Measurements from ENCODE around the gene SLC13A3. TPM values are rescaled to one million over a fixed set of nuclear protein-coding genes. Genes with fewer than 3 reads are reported as not detected.
"Not testable (repeated sequence)": the region's sequence is repeated elsewhere in the genome, so short reads cannot be mapped to it uniquely, and the experiment has no call there.

Gene SLC13A3
- polyA plus RNA-seq, 1 donor, result 3.1 TPM

DNA sequence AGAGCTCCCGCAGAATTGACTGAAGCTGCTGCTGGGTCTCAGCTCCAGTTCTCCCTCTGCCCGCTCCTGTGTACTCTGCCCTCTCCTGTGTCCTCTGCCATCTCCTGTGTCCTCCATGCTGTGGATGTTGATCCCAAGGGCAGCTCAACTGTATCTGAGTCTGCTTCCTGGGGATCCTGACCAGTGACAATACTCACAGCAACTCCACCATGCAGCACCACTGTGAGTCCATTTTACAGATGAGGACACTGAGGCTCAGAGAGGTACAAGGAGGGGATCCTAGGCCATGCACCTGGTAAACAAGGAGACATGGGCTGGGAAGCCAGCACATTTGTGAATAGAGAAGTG is 29.4 kb upstream of the SLC13A3 start:
- DNase-seq, result no peak

DNA sequence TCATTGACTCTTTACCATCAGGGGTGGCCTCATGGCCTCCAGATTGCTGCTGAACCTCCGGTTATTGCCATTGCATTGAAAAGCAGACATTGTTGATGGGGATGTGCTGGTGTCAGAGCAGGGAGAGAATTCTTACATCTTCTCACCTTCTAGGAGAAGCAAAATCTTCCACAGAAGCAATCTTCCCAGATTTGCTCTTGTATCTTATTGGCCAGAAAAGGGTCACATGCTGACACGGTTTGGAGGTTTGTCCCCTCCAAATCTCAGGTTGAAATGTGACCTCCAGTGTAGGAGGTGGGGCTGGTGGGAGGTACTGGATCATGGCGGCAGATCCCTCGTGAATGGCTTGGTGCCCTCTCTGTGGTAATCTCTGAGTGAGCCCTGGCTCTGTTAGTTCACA is 27.3 kb upstream of the SLC13A3 start:
- no peak for DNase-seq

DNA sequence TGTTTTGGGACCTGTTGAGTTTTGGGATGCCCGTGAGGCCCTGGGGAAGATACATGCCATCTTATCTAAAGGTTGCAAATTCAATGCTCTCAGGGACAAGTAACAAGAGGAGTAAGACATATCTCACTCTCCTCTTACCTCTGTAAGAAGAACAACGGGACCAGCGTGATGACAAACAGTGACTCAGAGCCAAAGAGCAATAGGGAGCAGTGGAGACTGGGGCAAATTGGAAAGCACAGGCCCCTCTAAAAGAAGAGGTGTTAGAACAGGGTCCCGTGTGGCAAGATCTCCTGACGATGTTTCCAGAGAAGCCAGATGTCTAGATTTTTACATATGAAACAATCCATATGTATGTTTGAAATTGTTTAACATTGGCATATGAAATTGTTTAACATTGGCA is 26.3 kb upstream of the SLC13A3 start:
- DNase-seq, result no peak

DNA sequence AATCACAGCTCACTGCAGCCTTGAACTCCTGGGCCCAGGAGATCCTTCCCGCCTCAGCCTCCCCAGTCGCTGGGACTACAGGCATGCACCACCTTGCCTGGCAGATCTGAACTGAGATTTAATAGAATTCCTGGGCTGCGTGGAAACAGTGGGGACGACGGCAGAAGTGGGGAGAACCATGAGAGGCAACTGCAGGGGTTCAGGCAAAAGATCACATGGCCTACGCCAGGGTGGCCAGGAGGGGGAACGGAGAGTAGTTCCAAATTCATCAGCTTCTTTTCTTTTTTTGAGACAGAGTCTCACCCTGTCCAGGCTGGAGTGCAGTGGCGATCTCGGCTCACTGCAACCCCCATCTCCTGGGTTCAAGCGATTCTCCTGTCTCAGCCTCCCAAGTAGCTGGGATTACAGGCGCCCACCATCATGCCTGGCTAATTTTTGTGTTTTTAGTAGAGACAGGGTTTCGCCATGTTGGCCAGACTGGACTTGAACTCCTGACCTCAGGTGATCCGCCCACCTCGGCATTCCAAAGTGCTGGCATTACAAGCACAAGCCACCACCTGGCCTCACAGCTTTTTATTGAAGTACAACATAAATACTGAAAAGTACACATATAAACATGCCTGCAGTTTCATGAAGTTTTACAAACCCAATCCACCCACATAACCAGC is 25.5 kb upstream of the SLC13A3 start:
- not testable (repeated sequence) for DNase-seq

DNA sequence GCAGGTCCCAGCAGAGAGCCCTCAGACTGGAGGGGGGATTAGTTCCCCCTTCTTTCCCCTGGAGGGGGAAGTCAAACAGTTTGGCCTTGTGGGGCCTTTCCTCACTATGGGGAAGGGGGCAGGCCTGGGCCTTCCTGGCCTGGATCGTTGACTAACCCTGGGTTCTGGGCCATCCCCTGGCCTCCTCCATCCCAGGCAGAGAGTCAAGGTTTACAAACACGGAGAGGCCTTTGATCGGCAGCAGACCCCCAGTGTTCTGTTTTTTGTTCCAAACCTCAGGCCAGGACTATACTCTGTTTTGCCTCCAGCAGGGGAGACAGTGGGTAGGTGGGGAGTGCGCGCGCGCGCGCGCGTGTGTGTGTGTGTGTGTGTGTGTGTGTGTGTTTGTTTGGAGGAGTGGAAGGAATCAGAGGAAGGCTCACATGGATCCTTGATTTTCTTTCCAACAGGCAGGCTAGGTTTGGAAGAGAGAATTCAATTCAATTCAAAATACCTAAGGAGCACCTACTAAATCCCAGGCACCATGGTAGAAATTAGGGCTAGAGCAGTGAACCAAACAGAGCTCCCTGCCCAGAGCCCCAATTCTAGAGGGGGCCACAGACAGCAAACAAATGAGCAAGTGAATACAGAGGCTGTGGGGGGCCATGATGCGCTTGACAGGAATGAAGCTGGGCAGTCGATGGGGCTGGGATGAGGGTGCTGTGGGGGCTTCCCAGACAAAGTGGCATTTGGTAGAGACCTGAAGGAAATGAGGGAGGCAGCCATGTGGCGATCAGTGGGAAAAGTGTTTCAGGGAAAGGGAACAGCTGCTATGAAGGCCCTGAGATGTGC is 23.2 kb upstream of the SLC13A3 start:
- no peak for DNase-seq

DNA sequence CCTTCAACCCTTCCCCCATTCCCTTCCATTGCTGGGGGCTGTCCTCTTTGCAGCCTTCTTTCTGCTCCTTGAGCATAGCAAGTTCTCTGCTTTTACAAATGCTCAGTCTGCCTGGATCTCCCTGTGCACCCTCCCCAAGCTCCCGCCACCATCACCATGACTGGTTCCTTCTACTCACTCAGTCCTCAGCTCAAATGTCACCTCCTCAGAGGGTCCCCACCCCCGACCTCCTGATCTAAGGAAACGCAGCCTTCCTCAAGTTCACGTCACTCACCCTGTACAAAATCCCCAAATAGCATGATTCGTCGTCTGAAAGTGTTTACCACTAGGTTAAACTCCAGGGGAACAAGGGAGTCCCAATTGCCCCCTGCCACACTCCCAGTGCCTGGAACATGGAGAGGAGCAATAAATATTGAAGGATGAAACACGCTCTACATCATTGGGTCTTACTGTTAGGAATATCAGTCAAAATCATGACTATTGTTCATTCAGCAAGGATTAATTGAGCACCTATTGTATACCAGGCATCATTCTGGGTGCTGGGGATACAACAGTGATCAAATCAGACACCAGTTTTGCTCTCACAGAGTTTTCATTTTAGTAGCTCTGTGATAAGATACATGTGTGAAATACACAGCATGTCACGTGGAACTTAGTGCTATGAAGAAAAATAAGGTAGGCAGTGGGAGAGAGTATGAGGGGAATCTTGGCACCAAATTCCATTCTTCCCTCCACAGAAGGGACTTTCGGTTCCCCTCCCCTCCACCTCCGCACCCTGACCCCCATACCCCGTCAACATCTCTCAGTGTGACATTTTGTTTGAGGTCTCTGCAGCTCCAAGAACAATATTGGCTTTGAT is 22.4 kb upstream of the SLC13A3 start:
- no peak for DNase-seq

DNA sequence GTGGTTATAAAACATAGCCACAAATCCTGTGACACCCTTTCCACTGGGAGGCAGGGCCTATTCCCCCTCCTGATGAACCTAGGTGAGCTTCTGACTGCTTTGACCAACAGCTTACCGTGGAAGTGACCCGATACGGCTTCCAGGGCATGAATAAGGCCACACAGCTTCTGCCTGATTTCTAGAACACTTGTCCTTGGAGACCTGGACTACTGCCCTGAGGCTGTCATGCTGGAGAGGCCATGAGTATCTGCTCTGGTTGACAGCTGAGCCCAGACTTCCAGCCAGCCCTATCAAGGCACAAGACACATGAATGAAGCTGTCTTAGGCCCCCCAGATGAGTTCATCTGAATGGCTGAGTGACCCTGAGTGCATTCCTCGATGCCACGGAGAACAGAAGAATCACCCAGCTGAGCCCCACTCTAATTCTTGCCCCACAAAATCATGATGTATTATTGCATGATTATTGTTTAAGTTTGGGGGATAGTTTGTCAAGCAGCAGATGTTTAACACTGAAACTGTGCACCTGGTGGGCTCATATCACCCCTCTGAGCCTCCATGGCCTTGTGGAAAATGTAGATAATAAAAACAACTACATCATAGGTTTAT is 21.4 kb upstream of the SLC13A3 start:
- DNase-seq, result no peak

DNA sequence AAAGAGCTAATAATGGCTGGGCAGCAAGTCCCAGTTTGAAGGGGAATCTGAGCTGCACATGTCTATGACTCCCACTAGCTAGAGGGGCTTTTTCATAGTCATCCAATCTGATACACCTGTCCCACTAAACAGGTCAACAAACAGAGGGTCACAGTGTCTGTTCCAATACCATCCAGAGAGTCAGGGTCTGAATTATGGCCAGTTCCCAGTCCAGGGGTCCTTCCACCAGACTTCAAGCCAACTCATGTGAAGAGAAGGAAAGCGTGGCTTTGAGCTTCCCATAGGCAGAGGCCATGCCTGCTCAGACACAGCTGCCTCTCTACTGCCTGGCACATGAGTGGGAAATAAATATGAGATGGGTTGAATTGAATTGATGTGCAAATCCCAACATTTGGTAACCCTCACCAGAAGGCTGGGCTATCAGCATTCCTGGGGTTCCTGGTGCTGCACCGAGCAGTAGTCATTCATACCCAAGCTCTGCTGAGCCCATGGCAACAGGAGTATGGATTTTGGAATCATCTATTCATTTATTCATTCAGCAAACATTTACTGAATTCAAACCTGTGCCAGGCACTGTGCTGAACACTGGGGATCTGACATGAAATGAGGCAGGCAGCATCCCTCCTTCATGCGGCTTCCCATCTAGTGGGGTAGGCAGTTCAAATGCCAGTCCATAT is 20.7 kb upstream of the SLC13A3 start:
- DNase-seq, result no peak

DNA sequence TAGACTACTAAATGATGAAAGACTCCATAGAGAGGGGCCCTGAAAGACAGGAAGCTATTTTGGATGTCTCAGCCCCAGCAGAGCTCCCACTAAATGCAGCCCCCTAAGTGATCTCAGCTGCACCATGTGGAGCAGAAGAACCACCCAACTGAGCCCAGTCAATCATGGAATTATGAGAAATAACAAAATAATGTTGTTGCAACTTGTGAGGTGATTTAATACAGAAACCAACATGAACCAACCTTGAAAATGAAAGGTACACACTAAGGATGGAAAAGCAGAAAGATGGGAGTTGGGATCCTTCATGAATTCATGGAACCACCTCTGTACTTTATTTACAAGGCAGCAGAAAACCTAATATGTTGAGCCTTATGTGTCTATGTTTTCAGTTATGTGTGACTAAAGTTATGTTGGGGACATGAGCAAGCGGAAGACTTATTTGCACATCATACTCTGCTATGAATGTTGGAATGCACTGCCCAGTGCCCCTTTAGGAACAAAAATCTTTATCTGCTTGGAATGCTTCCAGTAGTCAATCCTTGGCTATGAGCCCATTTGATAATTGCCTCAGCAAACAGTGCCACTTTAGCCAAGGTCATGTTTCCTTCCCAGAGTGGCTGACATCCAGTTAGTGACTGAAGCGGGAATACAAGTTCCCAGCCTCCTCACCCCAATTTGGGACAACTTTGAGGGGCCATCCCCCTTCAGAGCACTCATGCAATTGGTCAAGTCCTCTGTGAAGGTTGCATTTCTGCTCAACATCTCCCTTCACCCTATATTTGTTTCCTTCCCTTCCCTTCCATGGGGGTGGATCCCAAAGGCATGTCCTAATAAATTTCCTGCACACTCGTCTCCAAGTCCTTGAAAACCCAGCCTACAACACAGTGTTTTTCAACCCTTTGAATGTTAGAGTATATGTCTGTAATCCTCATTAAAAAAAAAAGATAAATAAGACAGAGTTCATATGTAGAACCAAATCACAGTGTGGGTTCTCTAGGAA is 19.6 kb upstream of the SLC13A3 start:
- no peak for DNase-seq

DNA sequence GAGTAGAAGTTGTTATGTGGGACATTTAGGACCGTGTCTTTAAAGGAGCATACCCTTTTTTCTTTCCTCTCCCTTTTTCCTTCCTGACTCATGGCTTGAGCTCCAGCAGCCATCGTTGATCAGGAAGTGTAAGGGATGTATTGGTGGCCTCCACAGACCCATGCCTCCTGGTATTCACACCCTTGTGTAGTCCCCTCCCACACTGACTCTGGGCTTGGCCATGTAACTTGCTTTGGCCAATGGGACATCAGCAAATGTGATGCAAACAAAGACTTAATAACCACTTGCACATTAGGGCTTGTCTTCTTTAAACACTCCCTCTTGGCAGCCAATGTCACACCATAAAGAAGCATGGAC is 18.9 kb upstream of the SLC13A3 start:
- no peak for DNase-seq

DNA sequence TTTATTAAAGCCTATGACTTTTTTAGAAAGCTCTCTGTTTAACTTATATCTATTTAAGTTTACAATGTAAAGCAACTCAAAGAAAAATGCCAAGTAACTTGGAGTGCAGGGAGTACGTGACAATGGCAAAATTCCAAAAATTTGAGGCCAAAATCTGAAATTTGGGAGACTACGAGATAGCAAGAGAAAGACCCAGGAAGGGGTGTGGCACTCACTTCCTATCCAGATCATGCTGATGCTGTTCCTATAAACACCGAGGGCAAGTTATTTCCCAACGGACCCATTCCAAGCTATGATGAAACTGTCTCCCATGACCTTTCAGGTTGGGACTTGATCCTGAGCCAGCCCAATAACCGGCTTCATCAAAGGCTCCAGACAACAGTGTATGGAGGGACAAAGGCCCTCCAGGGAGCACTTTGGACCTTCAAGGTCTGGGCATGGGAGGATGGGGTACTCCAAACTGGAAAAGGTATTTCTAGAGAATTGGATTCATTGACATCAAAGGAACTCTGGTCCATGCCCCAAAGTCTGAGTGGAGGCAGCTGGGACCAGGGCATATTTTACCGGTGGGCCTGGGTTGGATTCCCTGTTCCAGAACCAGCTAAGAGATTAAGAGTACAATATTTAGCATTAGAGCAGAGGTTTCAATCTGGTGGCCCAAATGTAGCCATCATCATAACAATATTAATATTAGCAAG is 15.7 kb upstream of the SLC13A3 start:
- no peak for DNase-seq

DNA sequence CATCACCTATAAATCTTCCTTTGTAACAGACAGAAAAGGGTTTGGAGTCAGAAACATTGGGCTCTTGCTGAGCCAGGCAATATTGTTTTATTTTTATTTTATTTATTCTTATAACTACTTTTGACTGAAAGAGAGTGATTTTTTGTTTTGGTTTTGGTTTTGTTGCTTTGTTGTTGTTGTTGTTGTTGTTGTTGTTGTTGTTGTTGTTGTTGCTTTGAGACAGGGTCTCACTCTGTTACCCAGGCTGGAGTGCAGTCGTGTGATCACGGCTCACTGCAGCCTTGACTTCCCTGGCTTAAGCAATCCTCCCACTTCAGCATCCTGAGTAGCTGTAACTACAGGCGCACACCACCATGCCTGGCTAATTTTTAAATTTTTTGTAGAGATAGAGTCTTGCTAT is 15.0 kb upstream of the SLC13A3 start:
- DNase-seq, result no peak

DNA sequence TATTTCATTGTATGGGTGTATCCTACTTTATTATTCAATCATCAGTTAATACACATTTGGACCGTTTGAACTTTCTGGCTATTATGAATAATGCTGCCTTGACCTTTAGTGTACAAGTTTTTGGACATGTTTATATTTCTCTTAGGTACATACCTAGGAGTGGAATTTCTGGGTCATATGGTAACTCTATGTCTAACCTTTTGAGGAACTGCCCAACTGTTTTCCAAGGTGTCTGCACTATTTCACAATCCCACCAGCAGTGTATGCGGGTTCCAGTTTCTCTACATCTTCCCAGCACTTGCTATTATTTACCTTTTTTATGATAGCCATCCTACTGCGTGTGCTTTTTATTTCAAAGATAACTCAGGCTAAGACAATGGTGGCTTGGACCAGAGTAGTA is 14.3 kb upstream of the SLC13A3 start:
- DNase-seq, result no peak

DNA sequence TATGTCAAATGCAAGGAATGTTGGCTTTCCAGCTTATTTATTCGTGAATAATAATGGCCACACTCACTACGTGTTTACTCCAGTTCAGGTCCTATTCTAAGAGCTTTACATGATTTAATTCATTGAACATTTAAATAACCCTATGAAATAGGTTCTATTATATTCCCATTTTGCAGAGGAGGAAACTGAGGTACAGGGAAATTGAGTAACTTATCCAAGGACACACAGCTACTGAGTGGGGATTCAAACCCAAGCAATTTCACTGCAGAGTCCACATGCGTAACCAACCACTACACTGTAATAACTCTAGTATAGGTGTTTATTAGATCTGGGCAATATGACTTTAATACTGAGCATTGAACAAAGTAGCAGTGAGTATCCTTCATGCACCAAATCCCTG is 12.3 kb upstream of the SLC13A3 start:
- no peak for DNase-seq

DNA sequence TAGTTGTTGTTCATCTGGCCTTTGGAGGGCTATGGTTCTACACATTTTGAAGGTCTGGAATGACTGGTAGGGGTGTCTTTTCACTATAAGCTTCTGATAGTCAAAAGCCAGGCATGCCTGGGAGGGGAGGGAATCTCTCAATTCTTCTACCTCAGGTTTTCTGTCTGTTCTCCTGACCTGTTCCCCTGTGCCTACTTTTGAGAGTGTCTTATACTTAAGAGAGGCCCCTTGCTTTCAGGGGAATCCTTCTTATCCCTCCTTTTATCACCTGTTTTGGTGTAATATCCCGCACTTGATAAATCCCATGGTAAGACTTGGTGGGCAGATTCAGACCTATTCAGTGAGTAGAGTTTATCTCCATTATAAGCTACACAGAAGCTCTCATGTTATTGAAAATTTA is 10.4 kb upstream of the SLC13A3 start:
- no peak for DNase-seq

DNA sequence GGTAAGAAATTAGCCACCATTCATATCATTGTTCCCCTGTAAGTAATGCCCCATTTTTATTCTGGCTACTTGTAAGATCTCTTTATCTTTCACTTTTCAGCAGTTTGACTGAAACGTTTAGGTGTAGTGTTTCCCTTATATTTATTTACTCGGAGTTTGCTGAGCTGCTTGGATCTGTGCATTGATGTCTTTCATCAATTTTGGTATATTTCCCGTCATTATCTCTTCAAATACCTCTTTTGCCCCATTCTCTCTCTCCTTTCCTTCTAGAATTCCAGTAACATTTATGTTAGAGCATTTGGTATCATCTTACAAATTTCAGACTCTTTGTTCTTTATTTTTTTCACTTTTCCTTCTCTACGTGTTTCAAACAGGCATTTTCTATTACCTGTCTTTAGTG is 9.2 kb upstream of the SLC13A3 start:
- DNase-seq, result no peak

DNA sequence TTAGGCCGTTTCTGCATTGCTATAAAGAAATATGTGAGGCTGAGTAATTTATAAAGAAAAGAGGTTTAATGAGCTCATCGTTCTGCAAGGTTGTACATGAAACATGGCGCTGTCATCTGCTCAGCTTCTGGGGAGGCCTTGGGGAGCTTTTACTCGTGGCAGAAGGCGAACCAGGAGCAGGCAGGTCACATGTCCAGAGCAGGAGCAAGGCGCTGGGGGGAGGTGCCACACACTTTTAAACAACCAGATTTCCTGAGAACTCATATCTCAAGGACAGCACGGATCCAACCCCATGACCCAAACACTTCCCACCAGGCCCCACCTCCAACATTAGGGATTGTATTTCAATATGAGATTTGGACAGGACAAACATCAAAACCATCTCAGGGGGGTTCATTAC is 6.4 kb upstream of the SLC13A3 start:
- no peak for DNase-seq

DNA sequence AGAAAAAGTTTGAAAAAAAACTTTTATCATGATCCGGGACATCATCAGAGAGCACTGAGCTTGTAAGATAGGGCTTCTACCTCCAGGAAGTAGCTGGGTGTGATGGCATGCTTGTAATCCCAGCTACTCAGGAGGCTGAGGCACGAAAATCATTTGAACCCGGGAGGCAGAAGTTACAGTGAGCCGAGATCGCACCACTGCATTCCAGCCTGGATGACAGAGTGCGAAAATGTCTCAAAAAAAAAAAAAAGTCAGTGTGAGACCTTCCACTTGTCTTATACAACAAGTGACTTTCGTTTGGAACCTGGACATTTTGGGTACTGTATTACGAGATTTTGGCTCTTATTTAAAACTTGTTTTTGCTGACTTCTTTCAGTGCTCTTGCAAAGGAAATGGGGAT is 5.9 kb upstream of the SLC13A3 start:
- DNase-seq, result no peak

DNA sequence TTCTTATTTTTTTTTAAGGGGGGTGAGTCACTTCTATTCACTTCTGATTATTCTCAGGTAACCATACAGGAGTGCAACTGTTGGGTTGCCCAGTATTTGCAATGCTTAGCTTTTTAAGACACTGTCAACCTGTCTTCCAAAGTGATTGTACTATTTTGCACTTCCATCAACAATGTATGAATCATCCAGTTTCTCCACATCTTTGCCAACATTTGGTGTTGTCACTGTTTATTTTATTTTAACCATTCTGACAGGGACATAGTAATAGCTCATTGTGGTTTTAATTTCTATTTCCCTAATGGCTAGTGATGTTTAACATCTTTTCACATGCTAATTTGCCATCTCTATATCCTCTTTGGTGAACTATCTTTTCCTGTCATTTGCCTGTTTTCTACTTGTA is 1.4 kb upstream of the SLC13A3 start:
- DNase-seq, result no peak

DNA sequence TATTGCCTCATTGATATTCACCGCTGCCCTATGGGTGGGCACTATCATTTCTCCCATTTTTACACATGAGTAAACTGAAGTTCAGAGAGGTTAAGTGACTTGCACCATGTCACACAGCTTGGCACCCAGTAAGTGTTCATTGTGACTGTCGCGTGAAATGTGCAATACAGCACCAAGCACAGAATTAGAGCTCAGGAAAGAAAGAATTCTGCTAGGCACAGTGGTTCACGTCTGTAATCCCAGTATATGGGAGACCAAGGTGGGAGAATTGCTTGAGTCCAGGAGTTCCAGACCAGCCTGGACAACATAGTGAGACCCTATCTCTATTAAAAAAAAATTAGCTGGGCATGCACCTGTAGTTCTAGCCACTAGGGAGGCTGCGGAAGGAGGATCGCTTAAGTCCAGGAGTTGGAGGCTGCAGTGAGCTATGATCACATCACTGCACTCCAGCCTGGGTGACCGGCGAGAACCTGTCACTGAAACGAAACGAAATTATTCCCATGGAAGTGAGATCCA is 626 bp downstream of the SLC13A3 start:
- DNase-seq, result no peak
